Activated effector memory CD4-positive, alpha-beta T cell treated with Interleukin-2 at 50 U/mL for 16 hours (primary cell): ENCODE measurements around the gene RASSF1.
A peak's percentile ranks its signal among the peaks of the same experiment; 100 is the strongest.

Source experiments
- DNase-seq: peaks from one replicate; pipeline ENCODE4 v3.0.0-alpha.2; 2020

RASSF1 gene

GRCh38 chr3:50341996-50342650 lies 1.5 kb upstream of the RASSF1 start:
- no peak for DNase-seq

DNA sequence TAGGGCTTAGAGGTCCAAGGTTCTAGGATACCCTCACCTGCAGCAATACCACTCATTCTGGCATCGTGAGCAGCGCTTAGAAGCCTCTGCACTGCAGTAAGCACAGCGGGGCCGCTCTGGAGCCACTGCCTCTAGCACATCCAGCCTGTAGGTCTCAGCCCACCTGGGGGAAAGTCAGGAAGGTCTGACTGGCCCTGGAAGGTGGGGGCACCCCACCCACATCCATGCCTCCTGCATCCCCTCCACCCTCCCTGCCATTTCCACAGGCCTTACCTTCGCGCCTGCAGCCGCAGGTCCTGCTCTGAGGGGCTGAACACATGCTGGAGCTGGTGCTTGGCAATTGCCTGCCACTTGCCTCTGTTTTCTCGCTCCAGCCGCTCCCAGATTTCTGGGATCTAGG lies 901 bp upstream of the RASSF1 start:
- no peak for DNase-seq

- DNase-seq: no peak
Measured at GRCh38 chr3:50340147-50340447, 539 bp downstream of the RASSF1 start.

- DNase-seq: no peak
Measured at GRCh38 chr3:50339485-50340146, 1.0 kb downstream of the RASSF1 start.

DNA sequence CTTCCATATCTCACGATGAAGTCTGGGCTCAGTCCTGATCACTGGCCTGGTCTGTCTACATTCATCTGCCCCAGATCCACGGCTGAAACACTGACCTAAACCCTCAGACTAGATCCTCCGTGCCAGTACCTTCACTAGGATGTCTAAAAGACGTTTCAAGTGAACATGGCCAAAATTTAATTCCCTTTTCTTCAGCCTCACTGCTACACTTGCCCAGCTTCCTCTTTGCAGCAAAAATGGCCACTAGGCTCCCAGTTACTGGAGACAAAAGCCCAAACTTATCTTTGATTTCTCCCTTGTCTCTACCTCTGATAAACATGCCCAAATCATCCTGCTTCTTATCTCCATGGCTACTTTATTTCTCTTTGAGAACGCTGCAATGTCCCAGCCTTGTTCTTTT lies 1.7 kb downstream of the RASSF1 start:
- DNase-seq: no peak

DNA sequence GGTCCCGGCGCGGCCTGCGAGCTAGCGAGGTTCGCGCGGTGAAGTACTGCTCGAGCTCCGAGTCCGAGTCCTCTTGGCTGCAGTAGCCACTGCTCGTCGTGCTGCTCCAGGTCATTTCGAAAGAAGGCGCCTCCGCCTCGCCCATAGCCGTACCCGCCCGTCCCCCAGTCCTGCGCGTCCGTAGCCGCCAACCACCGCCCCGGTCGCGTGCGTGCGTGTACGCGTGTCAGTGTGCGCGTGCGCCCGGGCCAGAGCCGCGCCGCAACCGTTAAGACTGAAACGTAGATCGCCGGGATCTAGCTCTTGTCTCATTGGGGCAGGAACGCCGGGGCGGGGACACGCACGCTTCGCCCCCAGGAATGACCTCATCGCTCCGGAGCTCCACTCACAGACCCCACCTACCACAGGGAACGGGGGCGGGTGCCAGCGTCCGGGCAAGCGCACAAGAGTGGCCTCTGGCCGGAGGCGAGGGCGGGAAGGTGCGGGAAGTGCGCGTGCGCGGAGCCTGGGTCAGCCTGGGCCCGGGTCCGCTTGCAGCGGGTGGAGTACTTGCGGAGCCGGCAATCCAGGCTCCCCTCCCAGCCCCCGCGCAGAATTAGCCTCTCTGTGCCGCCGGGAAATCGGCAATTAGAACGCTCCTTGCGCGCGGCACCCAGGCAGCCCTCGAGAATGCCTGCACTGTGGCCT lies 3.3 kb downstream of the RASSF1 start:
- DNase-seq: peak; percentile 89

DNA sequence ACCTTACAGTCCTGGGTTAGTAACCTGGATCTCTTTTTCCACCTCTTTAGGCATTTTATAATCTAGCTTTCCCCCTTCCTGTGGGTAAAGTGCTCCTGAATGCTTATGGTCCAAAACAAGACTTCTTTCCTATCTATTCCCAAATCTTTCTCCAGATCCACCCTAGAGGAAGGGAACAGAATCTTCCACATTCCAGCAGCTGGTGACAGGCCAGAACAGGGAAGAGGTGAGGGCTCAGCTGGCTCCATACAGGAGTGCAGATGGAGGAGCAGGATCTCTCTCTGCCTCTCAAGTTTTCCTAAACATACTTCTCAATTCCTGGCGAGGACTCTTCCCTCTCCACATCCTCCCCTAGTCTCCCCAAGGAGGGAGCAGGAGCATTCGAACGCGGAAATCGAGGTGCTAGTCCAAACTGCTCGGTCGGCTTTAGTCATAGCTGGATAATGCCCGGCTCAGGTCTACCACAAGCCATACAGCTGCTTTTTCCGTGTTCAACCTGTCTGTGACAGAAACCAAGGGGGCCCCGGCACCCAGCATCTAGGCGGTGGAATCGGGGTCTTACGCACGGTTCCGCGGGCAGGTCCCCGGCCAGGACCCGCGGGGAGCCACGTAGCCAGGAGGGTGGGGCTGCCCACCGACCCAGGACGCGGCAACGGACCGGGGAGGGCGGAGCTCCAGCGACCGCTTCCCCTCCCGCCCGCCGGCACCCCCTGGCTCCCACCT lies 4.0 kb downstream of the RASSF1 start:
- no peak for DNase-seq

DNA sequence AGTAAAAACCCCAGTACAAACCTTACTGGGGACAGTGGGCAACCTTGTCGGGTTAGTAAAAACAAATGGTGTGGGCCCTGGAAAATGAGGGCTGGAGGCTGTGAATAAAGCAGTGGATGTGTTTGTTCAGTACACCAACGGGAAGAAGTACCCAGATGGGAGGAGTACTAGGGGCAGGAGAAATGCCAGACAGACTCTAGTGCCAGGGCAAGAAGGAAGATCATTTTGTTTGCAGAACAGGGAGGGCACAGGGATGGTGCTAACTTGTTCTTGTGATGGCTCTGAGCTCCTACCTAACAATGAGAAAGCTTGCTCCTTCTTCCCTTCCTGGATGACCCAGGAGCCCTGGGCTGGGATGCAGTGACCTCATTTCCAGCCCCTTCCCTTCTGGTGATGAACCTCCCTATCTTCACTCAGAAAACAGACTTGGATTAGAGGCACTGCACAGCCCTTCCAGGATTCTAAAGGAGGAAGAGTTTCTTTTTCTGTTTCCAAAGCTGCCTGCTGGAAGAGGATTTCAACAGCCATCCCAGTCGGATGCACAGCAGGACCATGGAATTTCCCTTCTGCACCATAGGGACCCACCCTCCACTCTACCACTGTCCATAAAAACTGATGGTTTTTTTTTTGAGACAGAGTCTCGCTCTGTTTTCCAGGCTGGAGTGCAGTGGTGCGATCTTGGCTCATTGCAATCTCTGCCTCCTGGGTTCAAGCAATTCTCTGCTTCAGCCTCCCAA lies 6.1 kb downstream of the RASSF1 start:
- no peak for DNase-seq

DNA sequence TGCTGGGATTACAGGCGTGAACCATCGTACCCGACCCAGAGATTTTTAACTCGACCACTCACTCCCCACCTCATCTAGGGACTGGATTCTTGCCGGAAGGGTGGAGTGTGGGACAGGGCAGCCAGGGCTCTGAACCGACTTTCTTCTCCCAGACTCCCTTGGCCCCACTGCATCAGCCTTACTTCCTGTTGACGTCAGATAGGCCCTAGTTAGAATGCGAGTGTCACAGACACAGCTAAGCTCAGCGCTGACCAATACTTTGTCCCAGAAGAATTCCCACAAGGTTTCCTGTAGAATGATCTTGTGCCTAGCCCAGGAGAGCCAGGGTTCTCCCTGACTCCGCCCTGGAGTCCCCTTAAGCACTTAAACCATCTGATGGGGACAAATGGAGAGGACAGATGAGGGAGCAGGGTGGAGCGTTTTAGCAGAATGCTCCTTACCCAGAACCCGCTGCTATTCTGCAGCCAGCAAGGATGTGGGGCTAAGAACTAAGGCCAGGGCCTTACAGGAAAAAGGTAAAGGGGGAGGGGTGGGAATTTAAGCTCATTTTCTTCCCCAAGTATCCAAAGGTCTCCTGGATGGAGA lies 6.8 kb downstream of the RASSF1 start:
- DNase-seq: no peak

GRCh38 chr3:50331364-50331907 lies 9.2 kb downstream of the RASSF1 start:
- no peak for DNase-seq

DNA sequence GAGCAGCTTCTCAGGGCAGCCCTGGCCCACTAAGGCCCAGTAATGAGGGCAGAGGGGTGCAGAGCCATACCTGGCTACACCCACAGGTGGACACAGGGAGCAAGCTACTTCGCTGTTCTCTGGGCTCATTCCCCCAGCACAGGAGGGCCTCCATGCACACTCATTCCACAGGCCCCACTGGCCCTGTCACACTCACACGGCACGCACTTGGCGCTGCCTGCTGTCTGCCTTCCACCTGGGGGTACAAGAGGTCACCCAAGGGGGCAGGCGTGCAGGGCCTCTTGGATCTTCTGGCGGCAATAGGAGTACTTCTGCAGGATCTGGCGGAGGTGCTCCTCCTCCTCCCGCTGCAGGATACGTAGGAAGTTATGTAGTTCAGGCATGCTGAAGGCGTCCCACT lies 10.3 kb downstream of the RASSF1 start:
- DNase-seq: no peak

DNA sequence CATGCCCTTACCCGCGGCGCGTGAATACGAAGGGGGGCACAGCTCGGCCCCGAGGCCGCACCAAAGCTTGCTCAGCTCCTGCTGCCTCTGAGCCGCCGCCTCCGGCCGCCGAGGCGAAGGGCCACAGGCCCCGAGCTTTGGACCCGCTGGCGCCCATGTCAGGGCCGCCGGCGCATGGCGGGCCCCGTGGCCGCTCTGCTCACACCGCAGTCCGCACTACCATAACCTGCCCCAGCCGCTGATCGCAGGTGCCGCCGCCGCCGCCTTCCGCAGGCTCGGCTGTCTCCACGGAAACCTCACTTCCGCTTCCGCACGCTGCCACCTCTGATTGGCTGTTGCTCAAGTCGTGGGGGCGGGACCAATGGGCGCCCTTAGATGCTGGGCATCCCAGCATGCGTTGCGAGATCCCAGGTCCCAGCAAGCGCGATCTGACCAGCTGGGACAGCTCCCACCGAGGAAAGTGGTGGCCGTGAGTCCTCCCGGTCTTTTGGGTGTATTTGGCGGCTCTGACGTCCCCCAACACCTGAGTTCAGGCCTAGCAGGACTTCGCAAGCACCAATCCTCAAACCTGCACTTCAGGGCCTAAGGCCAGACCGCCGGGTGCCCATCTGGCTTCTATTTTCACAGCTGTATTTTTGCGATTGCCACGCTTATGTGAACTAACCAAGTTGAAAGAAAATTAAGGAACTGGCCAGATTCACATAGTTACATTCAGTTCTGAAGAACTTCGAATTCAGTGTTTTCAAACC lies 12.5 kb downstream of the RASSF1 start, which contains the start of gene TUSC2:
TSS of gene TUSC2 (minus strand) at position 281 of the 749 bp plus-strand sequence. CDS start at position 157, 124 bp downstream.
- peak; percentile 92 for DNase-seq

- no peak for DNase-seq
Measured at GRCh38 chr3:50327129-50327528, 13.5 kb downstream of the RASSF1 start.

DNA sequence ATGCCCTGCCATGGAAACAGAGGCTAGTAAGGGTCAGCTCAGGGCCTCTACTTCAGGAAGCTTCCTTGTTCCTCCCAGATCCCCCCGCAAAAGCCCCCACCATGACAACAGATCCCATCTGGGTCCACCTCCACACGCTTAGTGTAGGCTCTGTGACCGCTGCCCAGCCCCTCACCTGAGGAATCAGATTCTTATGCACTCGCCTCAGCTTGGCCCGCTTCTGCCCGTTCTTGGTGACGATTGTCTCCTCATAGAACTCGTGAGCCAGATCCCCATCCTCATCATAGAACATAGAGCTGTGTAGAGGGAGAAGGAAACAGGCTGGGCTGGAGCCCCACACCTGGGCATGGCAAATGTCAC lies 14.5 kb downstream of the RASSF1 start:
- no peak for DNase-seq

- no peak for DNase-seq
Measured at GRCh38 chr3:50325497-50326181, 15.0 kb downstream of the RASSF1 start.

DNA sequence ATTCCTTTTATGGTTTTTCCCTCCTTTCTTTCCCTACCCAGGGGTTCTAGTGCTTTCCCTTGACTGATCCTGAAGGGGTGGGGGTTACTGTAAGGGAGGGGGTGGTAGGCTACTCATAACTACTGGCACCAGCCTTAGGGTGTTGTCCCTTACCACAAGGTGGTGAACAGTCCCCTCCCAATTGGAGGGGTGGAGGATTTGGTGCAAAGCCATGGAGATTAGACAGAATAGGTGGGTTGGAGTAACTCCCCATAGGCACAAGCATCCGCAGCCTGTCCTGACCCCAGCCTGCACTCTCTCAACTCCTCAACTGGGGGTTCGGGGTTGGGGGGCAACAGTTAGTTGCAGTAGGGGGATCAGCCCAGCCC lies 15.5 kb downstream of the RASSF1 start:
- no peak for DNase-seq

DNA sequence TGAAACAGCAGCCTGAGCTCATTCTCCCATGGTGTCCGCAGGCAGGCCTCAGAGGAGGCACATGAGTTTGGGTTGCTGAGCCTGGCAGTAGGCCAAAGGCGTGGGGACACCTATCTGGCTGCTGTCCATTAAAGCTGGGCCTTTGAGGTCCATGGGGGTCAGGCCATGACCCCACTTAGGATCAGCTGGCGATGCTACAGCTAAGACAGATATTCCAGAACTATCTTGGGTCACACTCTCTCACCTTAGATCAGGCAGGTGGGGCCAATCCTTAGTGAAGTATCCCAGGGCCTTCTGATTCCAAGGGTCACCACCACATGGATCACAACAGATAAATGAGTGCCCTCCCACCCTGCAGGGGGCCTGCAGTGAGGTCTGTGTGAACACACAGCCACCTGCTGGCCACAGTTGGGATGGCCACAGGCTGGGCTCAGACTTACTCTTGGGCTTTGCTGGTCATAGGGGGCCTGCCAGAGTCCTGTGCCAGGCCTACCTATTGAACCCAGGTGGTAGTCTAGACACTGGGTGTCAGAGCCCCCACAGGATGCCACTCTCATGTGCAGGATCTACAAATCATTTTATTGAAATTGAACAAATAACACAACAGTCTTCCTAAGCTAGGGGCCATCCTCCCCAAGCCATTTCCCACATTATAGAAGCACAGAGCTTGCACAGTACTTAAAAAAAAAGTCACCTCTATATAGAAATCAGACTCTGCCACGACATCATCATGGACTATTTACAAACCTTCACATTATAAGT lies 16.1 kb downstream of the RASSF1 start:
- peak; percentile 47 for DNase-seq

GRCh38 chr3:50323614-50324199 lies 16.9 kb downstream of the RASSF1 start:
- no peak for DNase-seq

DNA sequence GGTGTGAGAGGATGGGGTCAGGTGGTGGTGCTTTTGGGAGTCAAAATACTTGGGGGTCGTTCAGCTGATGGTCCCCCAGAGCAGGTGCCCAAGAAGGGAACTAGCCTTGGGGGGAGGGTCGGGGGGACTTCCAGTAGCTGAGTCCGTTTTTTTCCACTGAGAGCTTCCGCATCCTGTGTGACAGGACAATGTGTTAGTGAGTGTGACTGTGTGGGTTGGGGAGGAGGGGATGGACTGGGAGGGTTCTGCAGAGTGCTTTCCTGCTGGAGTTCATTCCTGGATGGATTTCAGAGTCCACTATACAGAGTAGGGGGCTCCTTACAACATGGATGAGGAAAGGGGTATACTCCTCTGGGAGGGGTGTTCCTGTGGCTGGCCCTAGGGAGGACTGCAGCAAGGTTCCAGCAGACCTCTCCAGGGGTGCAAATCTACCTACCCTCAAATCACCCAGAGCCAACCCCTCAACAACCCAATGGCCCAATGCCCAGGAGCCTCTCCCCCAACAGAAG lies 17.5 kb downstream of the RASSF1 start:
- no peak for DNase-seq
